ENCODE measurements around the gene CELF1.

Gene CELF1

DNA sequence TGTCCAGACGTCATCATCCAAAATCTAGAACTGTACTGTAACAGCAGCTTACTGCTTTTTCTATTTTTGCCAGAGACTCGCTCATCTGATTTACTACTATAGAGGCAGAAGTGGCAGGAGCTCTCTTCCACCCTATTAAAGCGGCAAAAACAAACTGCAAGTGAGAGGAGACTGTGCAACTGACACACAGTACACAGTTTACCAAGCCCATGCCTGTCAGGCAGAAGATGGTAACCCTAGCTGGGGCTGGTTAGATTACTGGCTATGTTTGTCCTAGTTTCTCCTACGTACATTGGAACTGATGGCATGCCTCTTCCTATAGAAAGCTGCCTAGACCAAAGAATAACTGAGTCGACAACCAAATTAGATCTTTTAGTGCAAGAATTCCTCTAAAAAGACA is 51.8 kb downstream of the CELF1 start:
- TF ChIP-seq CTCF (IDR thresholded peaks at IDR 0.05; ENCODE audit: borderline replicate concordance, control extremely low read depth, extremely low read depth, insufficient read depth, missing control alignments) = no peak
- DNase-seq (ENCODE audit: low spot score) = no peak
- in situ Hi-C loops (cut with MboI; ENCODE audit: low sequenced_read_pairs, unreplicated experiment) = no loop called here

DNA sequence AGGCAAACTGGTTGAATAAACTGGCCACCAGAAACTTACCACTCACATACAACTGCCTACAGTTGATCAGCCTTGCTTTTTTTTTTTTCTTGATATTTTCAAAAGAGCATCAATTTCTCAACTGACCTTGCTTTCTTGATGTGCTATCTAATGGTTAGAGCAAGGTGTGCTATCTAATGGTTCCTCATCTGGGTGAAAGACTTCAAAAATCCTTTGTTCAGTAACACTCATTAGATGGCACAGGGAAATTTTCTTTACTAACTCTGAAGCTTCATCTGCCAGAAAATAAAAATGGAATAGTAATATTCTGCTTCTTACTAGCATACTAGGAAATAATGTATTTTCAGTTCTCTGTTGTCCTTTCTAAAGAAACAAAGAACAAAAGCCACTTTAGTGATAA is 52.8 kb downstream of the CELF1 start:
- no peak for DNase-seq (ENCODE audit: low spot score)
- in situ Hi-C loops (cut with MboI; ENCODE audit: low sequenced_read_pairs, unreplicated experiment) = no loop called here
- TF ChIP-seq CTCF (IDR thresholded peaks at IDR 0.05; ENCODE audit: borderline replicate concordance, control extremely low read depth, extremely low read depth, insufficient read depth, missing control alignments) = no peak

GRCh38 chr11:47499614-47500013 is 53.3 kb downstream of the CELF1 start:
- no peak for DNase-seq (ENCODE audit: low spot score)
- in situ Hi-C loops (cut with MboI; ENCODE audit: low sequenced_read_pairs, unreplicated experiment) = no loop called here
- no peak for TF ChIP-seq CTCF (IDR thresholded peaks at IDR 0.05; ENCODE audit: borderline replicate concordance, control extremely low read depth, extremely low read depth, insufficient read depth, missing control alignments)

DNA sequence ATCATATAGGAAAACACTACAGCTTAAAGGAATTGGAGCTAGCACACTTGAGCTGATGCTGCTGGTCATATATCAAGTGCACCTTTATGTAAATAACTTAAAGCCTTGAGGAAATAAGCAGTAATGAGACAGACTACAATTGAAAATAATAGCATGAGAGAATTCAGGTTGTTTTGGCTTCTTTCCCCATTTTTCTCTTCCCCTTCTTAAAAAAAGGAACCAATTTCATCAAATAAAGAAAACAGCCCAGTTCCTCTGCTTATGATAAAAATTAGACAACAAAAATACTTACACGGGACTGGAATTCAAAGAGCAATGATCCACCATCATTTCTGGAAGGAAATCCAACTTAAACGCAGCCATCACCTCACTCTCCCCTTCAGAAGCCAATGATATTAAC is 53.8 kb downstream of the CELF1 start:
- no peak for DNase-seq (ENCODE audit: low spot score)
- in situ Hi-C loops (cut with MboI; ENCODE audit: low sequenced_read_pairs, unreplicated experiment) = no loop called here
- TF ChIP-seq CTCF (IDR thresholded peaks at IDR 0.05; ENCODE audit: borderline replicate concordance, control extremely low read depth, extremely low read depth, insufficient read depth, missing control alignments) = no peak

GRCh38 chr11:47498584-47499152 is 54.3 kb downstream of the CELF1 start:
- TF ChIP-seq CTCF (IDR thresholded peaks at IDR 0.05; ENCODE audit: borderline replicate concordance, control extremely low read depth, extremely low read depth, insufficient read depth, missing control alignments) = no peak
- in situ Hi-C loops (cut with MboI; ENCODE audit: low sequenced_read_pairs, unreplicated experiment) = no loop called here

DNA sequence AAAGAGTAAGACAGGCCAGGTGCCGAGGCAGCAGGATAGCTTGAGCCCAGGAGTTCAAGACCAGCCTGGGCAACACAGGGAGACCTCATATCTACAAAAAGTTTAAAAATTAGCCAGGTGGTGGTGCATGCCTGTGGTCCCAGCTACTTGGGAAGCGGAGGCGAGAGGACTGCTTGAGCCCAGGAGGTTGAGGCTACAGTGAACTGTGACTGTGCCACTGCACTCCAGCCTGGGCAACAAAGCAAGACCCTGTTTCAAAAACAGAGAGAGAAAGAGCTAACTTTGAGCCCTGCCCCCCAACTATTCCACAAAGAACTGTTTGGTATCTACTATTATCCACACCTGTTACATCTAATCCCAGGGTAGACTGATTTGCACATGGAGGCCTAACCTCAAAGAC is 54.8 kb downstream of the CELF1 start:
- in situ Hi-C loops (cut with MboI; ENCODE audit: low sequenced_read_pairs, unreplicated experiment) = no loop called here
- no peak for TF ChIP-seq CTCF (IDR thresholded peaks at IDR 0.05; ENCODE audit: borderline replicate concordance, control extremely low read depth, extremely low read depth, insufficient read depth, missing control alignments)
- DNase-seq (ENCODE audit: low spot score) = no peak

More at GRCh38 chr11:47498584-47499152, 54.3 kb downstream of the CELF1 start:
- no peak for DNase-seq (ENCODE audit: low spot score)

All from GM13976 (cell line).